Loucy (cell line): ENCODE measurements around the gene QSER1.
"Not testable (repeated sequence)": the region's sequence is repeated elsewhere in the genome, so short reads cannot be mapped to it uniquely, and the experiment has no call there.

ENCODE experiments used
- H2AFZ ChIP-seq: fragments of 200-600 bp; sonication (generic); 2 replicates; pipeline ENCODE4 v1.6.0; 2016; ENCODE audit warnings: antibody characterized with exemption, mild to moderate bottlenecking, low read length, moderate library complexity
- H3F3A ChIP-seq: fragments of 200-600 bp; 2 replicates; pipeline ENCODE4 v1.6.0; 2016; ENCODE audit warnings: antibody characterized with exemption, low read depth, mild to moderate bottlenecking
- H3K27me3 ChIP-seq: fragments of 200-600 bp; sonication (generic); 2 replicates; pipeline ENCODE4 v1.6.1; 2014; ENCODE audit warnings: low read length, mild to moderate bottlenecking; ENCODE audit not compliant: insufficient read depth, poor library complexity, severe bottlenecking
- H3K36me3 ChIP-seq: fragments of 200-600 bp; sonication (generic); 2 replicates; pipeline ENCODE4 v1.6.1; 2016; ENCODE audit warnings: low read length; ENCODE audit not compliant: insufficient read depth
- H3K4me1 ChIP-seq: fragments of 200-600 bp; sonication (generic); 2 replicates; pipeline ENCODE4 v1.5.1; 2014; ENCODE audit warnings: low read length, mild to moderate bottlenecking; ENCODE audit not compliant: insufficient read depth, poor library complexity, severe bottlenecking
- H3K4me2 ChIP-seq: fragments of 200-600 bp; sonication (generic); 2 replicates; pipeline ENCODE4 v1.6.0; 2014; ENCODE audit warnings: antibody characterized with exemption, low read length, low read depth, mild to moderate bottlenecking; ENCODE audit not compliant: poor library complexity, severe bottlenecking
- H3K4me3 ChIP-seq: fragments of 200-600 bp; sonication (generic); 2 replicates; pipeline ENCODE4 v1.5.1; 2014; ENCODE audit warnings: low read length, mild to moderate bottlenecking, mixed read lengths; ENCODE audit not compliant: poor library complexity, severe bottlenecking
- H3K79me2 ChIP-seq: fragments of 200-600 bp; sonication (generic); 2 replicates; pipeline ENCODE4 v1.6.1; 2014; ENCODE audit warnings: low read length; ENCODE audit not compliant: insufficient read depth
- H3K9ac ChIP-seq: fragments of 200-600 bp; sonication (generic); 2 replicates; pipeline ENCODE4 v1.6.0; 2014; ENCODE audit warnings: mild to moderate bottlenecking, low read depth, low read length, moderate library complexity; ENCODE audit not compliant: poor library complexity, severe bottlenecking
- H3K9me2 ChIP-seq: fragments of 200-600 bp; sonication (generic); replicated peaks from 2 replicates; pipeline ENCODE4 v1.6.1; 2016; ENCODE audit warnings: low read depth, low read length, mixed read lengths
- H3K9me3 ChIP-seq: fragments of 200-600 bp; sonication (generic); 2 replicates; pipeline ENCODE4 v1.6.1; 2014; ENCODE audit warnings: mild to moderate bottlenecking, antibody characterized with exemption, low read length, low read depth; ENCODE audit not compliant: insufficient read depth
- H4K20me1 ChIP-seq: fragments of 200-600 bp; sonication (generic); 2 replicates; pipeline ENCODE4 v1.6.0; 2014; ENCODE audit warnings: antibody characterized with exemption, low read length, mild to moderate bottlenecking; ENCODE audit not compliant: insufficient read depth, poor library complexity, severe bottlenecking
- CTCF ChIP-seq: fragments of 200-600 bp; sonication (generic); conservative IDR thresholded peaks from 2 replicates; pipeline ENCODE4 v1.5.1; 2014; ENCODE audit warnings: mild to moderate bottlenecking, antibody characterized with exemption, low read length
- EZH2phosphoT487 ChIP-seq: fragments of 200-600 bp; IDR thresholded peaks from 2 replicates; pipeline ENCODE4 v1.6.1; 2018; ENCODE audit warnings: antibody characterized with exemption, mild to moderate bottlenecking, moderate library complexity, borderline replicate concordance

The QSER1 gene

GRCh38 chr11:32884770-32885384 lies 7.7 kb upstream of the QSER1 start:
- Histone ChIP-seq H3K36me3 (no peaks in the 10 kb centered on the region), H3K9me3 (no peaks in the 10 kb centered on the region), H3K79me2 (no peaks in the 10 kb centered on the region), H3K9ac (no peak overlapping the region), H3K4me2 (no peak overlapping the region), H3F3A (no peaks in the 10 kb centered on the region), H3K4me1 (no peaks in the 10 kb centered on the region), H3K27me3 (no peaks in the 10 kb centered on the region), H2AFZ (no peak overlapping the region), H3K4me3 (no peak overlapping the region), H3K9me2 (no peaks in the 10 kb centered on the region), H4K20me1 (no peaks in the 10 kb centered on the region)
- TF ChIP-seq CTCF (peak; percentile 71), EZH2phosphoT487 (no peak)

GRCh38 chr11:32885556-32885955 lies 7.1 kb upstream of the QSER1 start:
- Histone ChIP-seq H3K27me3 (no peaks in the 10 kb centered on the region), H3K4me2 (no peak overlapping the region), H4K20me1 (no peaks in the 10 kb centered on the region), H3K9ac (no peak overlapping the region), H3K79me2 (no peaks in the 10 kb centered on the region), H2AFZ (no peak overlapping the region), H3K4me1 (no peaks in the 10 kb centered on the region), H3K4me3 (no peak overlapping the region), H3K9me3 (no peaks in the 10 kb centered on the region), H3F3A (no peaks in the 10 kb centered on the region), H3K9me2 (no peaks in the 10 kb centered on the region), H3K36me3 (no peaks in the 10 kb centered on the region)
- TF ChIP-seq CTCF = no peak
- no peak for TF ChIP-seq EZH2phosphoT487

GRCh38 chr11:32886180-32886579 lies 6.4 kb upstream of the QSER1 start:
- Histone ChIP-seq H3K4me1 (peaks cover 2% of the 10 kb centered on the region), H3K79me2 (no peaks in the 10 kb centered on the region), H2AFZ (no peak overlapping the region), H4K20me1 (no peaks in the 10 kb centered on the region), H3K27me3 (no peaks in the 10 kb centered on the region), H3F3A (0 out of 2 replicates have a peak, but pooled peaks cover under 1% of the 10 kb centered on the region), H3K9ac (no peak overlapping the region), H3K9me3 (no peaks in the 10 kb centered on the region), H3K9me2 (no peaks in the 10 kb centered on the region), H3K36me3 (no peaks in the 10 kb centered on the region), H3K4me3 (no peak overlapping the region), H3K4me2 (no peak overlapping the region)
- TF ChIP-seq CTCF = no peak
- TF ChIP-seq EZH2phosphoT487 = no peak

- not testable (repeated sequence) for H3K9me3 ChIP-seq, H3K36me3 ChIP-seq, H3K27me3 ChIP-seq, H3F3A ChIP-seq, H3K4me2 ChIP-seq, H3K9ac ChIP-seq, H4K20me1 ChIP-seq, H3K4me3 ChIP-seq, H3K9me2 ChIP-seq, H3K79me2 ChIP-seq, H2AFZ ChIP-seq
- peaks cover 14% of the 10 kb centered on the region for H3K4me1 ChIP-seq
These were observed 4.8 kb upstream of the QSER1 start for GRCh38 chr11:32887707-32888383.

GRCh38 chr11:32888384-32888710 lies 4.3 kb upstream of the QSER1 start:
- not testable (repeated sequence) for H3K9ac ChIP-seq, H3K9me2 ChIP-seq, H3F3A ChIP-seq, H4K20me1 ChIP-seq, H3K4me2 ChIP-seq, H3K4me3 ChIP-seq, H3K79me2 ChIP-seq, H3K9me3 ChIP-seq, H2AFZ ChIP-seq, H3K36me3 ChIP-seq, H3K27me3 ChIP-seq
- H3K4me1 ChIP-seq = peaks cover 14% of the 10 kb centered on the region
